Adrenal gland (tissue), 5 donors: ENCODE data around the gene PSD.

ENCODE experiments used
- POLR2A ChIP-seq, 2 donors: fragments of 450-650 bp; IDR thresholded peaks; one replicate each; pipeline ENCODE4 v1.6.1; 2017; ENCODE audit warnings: antibody characterized with exemption in 2 of 2, mild to moderate bottlenecking in 2 of 2, moderate library complexity in 1 of 2
- TF ChIP-seq, protein P1 (sequence below), 6 experiments: fragments of 450-650 bp in 4 of 6; fragments of 200-600 bp in 2 of 6; sonication (generic) in 1 of 6; IDR thresholded peaks; 1 replicate in 5 of 6; 2 replicates in 1 of 6; pipeline versions ENCODE4 v1.5.1 to v1.8.0; 2016 to 2021; ENCODE audit warnings: antibody characterized with exemption in 6 of 6, mild to moderate bottlenecking in 2 of 6, moderate library complexity in 1 of 6
- donor health status: DM: no; HTN: no; CAD: no.

DNA sequence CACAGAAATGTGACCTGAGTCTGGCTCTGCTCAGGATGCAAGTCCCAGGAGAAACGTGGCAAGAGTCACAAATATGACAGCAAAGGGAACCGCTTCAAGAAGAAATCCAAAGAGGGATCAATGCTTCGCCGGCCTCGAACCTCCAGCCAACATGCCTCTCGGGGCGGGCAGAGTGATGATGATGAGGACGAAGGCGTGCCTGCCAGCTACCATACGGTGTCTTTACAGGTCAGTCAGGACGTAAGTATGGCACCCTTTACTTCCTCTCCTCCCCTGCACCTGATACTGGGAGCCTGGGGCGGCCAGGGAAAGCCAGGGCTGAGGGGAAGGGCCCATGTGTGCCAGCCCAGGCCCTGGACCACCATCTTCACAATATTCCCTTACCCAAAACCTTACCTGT lies 41.7 kb downstream of the PSD start:
- TF ChIP-seq, protein P1, sequence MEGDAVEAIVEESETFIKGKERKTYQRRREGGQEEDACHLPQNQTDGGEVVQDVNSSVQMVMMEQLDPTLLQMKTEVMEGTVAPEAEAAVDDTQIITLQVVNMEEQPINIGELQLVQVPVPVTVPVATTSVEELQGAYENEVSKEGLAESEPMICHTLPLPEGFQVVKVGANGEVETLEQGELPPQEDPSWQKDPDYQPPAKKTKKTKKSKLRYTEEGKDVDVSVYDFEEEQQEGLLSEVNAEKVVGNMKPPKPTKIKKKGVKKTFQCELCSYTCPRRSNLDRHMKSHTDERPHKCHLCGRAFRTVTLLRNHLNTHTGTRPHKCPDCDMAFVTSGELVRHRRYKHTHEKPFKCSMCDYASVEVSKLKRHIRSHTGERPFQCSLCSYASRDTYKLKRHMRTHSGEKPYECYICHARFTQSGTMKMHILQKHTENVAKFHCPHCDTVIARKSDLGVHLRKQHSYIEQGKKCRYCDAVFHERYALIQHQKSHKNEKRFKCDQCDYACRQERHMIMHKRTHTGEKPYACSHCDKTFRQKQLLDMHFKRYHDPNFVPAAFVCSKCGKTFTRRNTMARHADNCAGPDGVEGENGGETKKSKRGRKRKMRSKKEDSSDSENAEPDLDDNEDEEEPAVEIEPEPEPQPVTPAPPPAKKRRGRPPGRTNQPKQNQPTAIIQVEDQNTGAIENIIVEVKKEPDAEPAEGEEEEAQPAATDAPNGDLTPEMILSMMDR (IDR thresholded peaks at IDR 0.05) = no peak
- TF ChIP-seq POLR2A (IDR thresholded peaks at IDR 0.05) = no peak
